GM12878 (cell line): ENCODE measurements around the gene KDM2A. TPM values are rescaled to one million over a fixed set of nuclear protein-coding genes. Genes with fewer than 3 reads are reported as not detected.
A peak's percentile ranks its signal among the peaks of the same experiment; 100 is the strongest.

Experiments used
- ATAC-seq: fragments of 200-7000 bp; cut with Tn5 transposase; 3 replicates; pipeline ENCODE4 v1.9.1; 2020; ENCODE audit warnings: mild to moderate bottlenecking, moderate library complexity
- BruUV-seq: library from RNA; stranded (reverse); fragments of 400-500 nt; replicated peaks from 2 replicates; lab custom pipeline; 2021; lab: Mats Ljungman, UMichigan
- CTCF ChIA-PET: fragments of 300-600 bp; sonication (Branson Sonifier 250); formaldehyde crosslinking; extraction: SDS; loops from one replicate; lab custom pipeline; 2021; ENCODE audit warnings: inconsistent platforms; lab: Yijun Ruan, JAX
- POLR2A ChIA-PET: fragments of 350-600 bp; formaldehyde crosslinking; extraction: SDS; loops from one replicate; lab custom pipeline; 2021; ENCODE audit warnings: inconsistent platforms; lab: Charles Lee
- RAD21 ChIA-PET: fragments of 300-600 bp; sonication (Branson Sonifier 250); formaldehyde crosslinking; loops from one replicate; lab custom pipeline; 2023; ENCODE audit warnings: antibody characterized with exemption; ENCODE audit not compliant: unreplicated experiment; lab: Charles Lee
- SMC1A ChIA-PET: fragments of 300-600 bp; sonication (Branson Sonifier 250); formaldehyde crosslinking; loops from one replicate; lab custom pipeline; 2023; ENCODE audit not compliant: unreplicated experiment, uncharacterized antibody; lab: Charles Lee
- DNase-seq: peaks from one replicate; pipeline ENCODE4 v3.0.0-alpha.2; 2011; ENCODE audit warnings: low read depth, low spot score
- FAIRE-seq: peaks from 3 replicates; lab custom pipeline; 2011; peaks lifted over from hg19 to GRCh38; lab: Jason Lieb, UNC
- H2AFZ ChIP-seq: 2 replicates; pipeline ENCODE4 v1.6.0; 2011; ENCODE audit warnings: low read depth, low read length, control low read depth; ENCODE audit not compliant: control insufficient read depth
- H3K27ac ChIP-seq: 2 replicates; pipeline ENCODE4 v1.5.1; 2011; ENCODE audit warnings: control low read depth; ENCODE audit not compliant: control insufficient read depth, insufficient read depth
- H3K27me3 ChIP-seq, 2 experiments: replicated peaks in 1 of 2; 2 replicates each; pipeline versions ENCODE4 v1.6.0 to v1.6.1; 2011; ENCODE audit warnings: low read length in 1 of 2; ENCODE audit not compliant: control insufficient read depth in 2 of 2, insufficient read depth in 2 of 2
- H3K36me3 ChIP-seq, 2 experiments: 2 replicates each; pipeline ENCODE4 v1.5.1; 2011; ENCODE audit warnings: low read length in 1 of 2; ENCODE audit not compliant: control insufficient read depth in 2 of 2, insufficient read depth in 2 of 2
- H3K4me1 ChIP-seq: 2 replicates; pipeline ENCODE4 v1.6.1; 2011; ENCODE audit warnings: mild to moderate bottlenecking, low read length, moderate library complexity, mixed read lengths; ENCODE audit not compliant: control insufficient read depth, insufficient read depth
- H3K4me2 ChIP-seq: 2 replicates; pipeline ENCODE4 v1.6.0; 2011; ENCODE audit warnings: control low read depth; ENCODE audit not compliant: control insufficient read depth, insufficient read depth
- H3K4me3 ChIP-seq: fragments of 200-600 bp; sonication (generic); 2 replicates; pipeline ENCODE4 v1.5.1; 2016
- H3K79me2 ChIP-seq: 2 replicates; pipeline ENCODE4 v1.6.0; 2011; ENCODE audit warnings: low read length; ENCODE audit not compliant: control insufficient read depth, insufficient read depth
- H3K9ac ChIP-seq: 2 replicates; pipeline ENCODE4 v1.8.0; 2011; ENCODE audit warnings: low read length, control low read depth, mixed read lengths; ENCODE audit not compliant: control insufficient read depth, insufficient read depth
- H3K9me3 ChIP-seq: replicated peaks from 3 replicates; pipeline ENCODE4 v1.5.1; 2011; ENCODE audit warnings: mild to moderate bottlenecking, low read length; ENCODE audit not compliant: control insufficient read depth, insufficient read depth
- H4K20me1 ChIP-seq: 2 replicates; pipeline ENCODE4 v1.6.0; 2011; ENCODE audit not compliant: control insufficient read depth, insufficient read depth
- ATF7 ChIP-seq: fragments of 450-650 bp; IDR thresholded peaks from 2 replicates; pipeline ENCODE4 v1.6.1; 2016; ENCODE audit warnings: low read depth, mild to moderate bottlenecking
- BCL11A ChIP-seq: IDR thresholded peaks from 2 replicates; pipeline ENCODE4 v1.6.1; 2011; ENCODE audit warnings: low read depth, low read length
- BHLHE40 ChIP-seq, 2 experiments: fragments of 450-650 bp in 1 of 2; IDR thresholded peaks; 2 replicates each; pipeline ENCODE4 v1.6.1; 2011 to 2017; ENCODE audit warnings: low read depth in 2 of 2, borderline replicate concordance in 1 of 2, improper control_type of control experiment in 1 of 2, low read length in 1 of 2, mild to moderate bottlenecking in 1 of 2
- E2F4 ChIP-seq: IDR thresholded peaks from 2 replicates; pipeline ENCODE4 v1.6.1; 2012; ENCODE audit warnings: low read depth, low read length, improper control_type of control experiment
- E2F8 ChIP-seq: fragments of 450-650 bp; IDR thresholded peaks from 2 replicates; pipeline ENCODE4 v1.6.1; 2018; ENCODE audit warnings: mild to moderate bottlenecking, low read depth, moderate library complexity; ENCODE audit not compliant: partially characterized antibody
- GABPA ChIP-seq: IDR thresholded peaks from 2 replicates; pipeline ENCODE4 v1.6.1; 2014; ENCODE audit warnings: antibody characterized with exemption, low read depth, mild to moderate bottlenecking, inconsistent platforms
- IKZF2 ChIP-seq, 2 experiments: fragments of 450-650 bp; IDR thresholded peaks; 2 replicates each; pipeline ENCODE4 v1.6.1; 2017; ENCODE audit warnings: mild to moderate bottlenecking in 2 of 2, moderate library complexity in 2 of 2
- JUNB ChIP-seq: IDR thresholded peaks from 2 replicates; pipeline ENCODE4 v1.6.1; 2016; ENCODE audit warnings: antibody characterized with exemption, mild to moderate bottlenecking
- MXI1 ChIP-seq: fragments of 150-350 bp; IDR thresholded peaks from 2 replicates; pipeline ENCODE4 v1.6.1; 2011; ENCODE audit warnings: low read depth, mild to moderate bottlenecking, inconsistent platforms, low read length, improper control_type of control experiment
- NKRF ChIP-seq: fragments of 450-650 bp; conservative IDR thresholded peaks from 2 replicates; pipeline ENCODE4 v1.6.1; 2017; ENCODE audit warnings: mild to moderate bottlenecking, moderate library complexity
- NR2C2 ChIP-seq: IDR thresholded peaks from 2 replicates; pipeline ENCODE4 v1.6.1; 2011; ENCODE audit warnings: borderline replicate concordance, low read depth; ENCODE audit not compliant: control insufficient read depth, insufficient read length
- POLR2AphosphoS5 ChIP-seq: IDR thresholded peaks from 2 replicates; pipeline ENCODE4 v1.6.1; 2011; ENCODE audit warnings: mild to moderate bottlenecking, low read length, inconsistent platforms
- SUZ12 ChIP-seq: fragments of 200-600 bp; sonication (generic); IDR thresholded peaks from one replicate; pipeline ENCODE4 v1.6.1; 2018; ENCODE audit warnings: antibody characterized with exemption, mild to moderate bottlenecking; ENCODE audit not compliant: unreplicated experiment
- TCF3 ChIP-seq: IDR thresholded peaks from 2 replicates; pipeline ENCODE4 v1.6.1; 2012; ENCODE audit warnings: low read depth, mild to moderate bottlenecking, low read length, borderline replicate concordance; ENCODE audit not compliant: insufficient read depth
- WRNIP1 ChIP-seq: IDR thresholded peaks from 2 replicates; pipeline ENCODE4 v1.6.1; 2011; ENCODE audit warnings: low read depth, low read length, improper control_type of control experiment, borderline replicate concordance
- ZNF217 ChIP-seq: fragments of 450-650 bp; IDR thresholded peaks from 2 replicates; pipeline ENCODE4 v1.6.1; 2017; ENCODE audit warnings: antibody characterized with exemption, mild to moderate bottlenecking
- WGBS: methylation state at CpG from one replicate; pipeline ENCODE4 v1.1.6; 2016; ENCODE audit warnings: low lambda C conversion rate; ENCODE audit not compliant: insufficient replicate concordance, insufficient coverage; ENCODE audit errors: missing lambda C conversion rate; 5-methylcytosine and 5-hydroxymethylcytosine counted together
- in situ Hi-C: fragments of 300-500 bp; cut with MboI; formaldehyde crosslinking; loops from 9 replicates; pipeline ENCODE4 v1.14.3; 2018; ENCODE audit warnings: mixed read lengths
- intact Hi-C: fragments of 100-400 bp; cut with micrococcal nuclease; formaldehyde crosslinking; loops from one replicate; pipeline ENCODE4 v1.14.2; 2022; ENCODE audit not compliant: unreplicated experiment
- polyA plus RNA-seq, 11 experiments: library from polyadenylated mRNA; depleted of rRNA in 4 of 11; unstranded in 6 of 11; stranded (reverse) in 5 of 11; fragments of >200 nt; fragmentation: Nextera tagmentation in 4 of 11; fragmentation: Illumina TruSeq in 1 of 11; extraction: Ambion mirVana in 4 of 11; extraction: Trizol in 1 of 11; gene quantifications; 1 replicate in 1 of 11; 2 replicates in 10 of 11; pipeline versions ENCODE4 v1.2.1 to v1.2.3, GENCODE V29; 2011 to 2016; ENCODE audit warnings: inconsistent platforms in 2 of 11, missing spikeins in 2 of 11, low read depth in 1 of 11
- total RNA-seq, 4 experiments: library from RNA; depleted of rRNA in 3 of 4; stranded (reverse); fragments of >200 nt in 3 of 4; fragmentation: Illumina TruSeq in 1 of 4; extraction: Trizol in 1 of 4; gene quantifications; 2 replicates each; pipeline versions ENCODE4 v1.2.1 to v1.2.3, GENCODE V29; 2013 to 2021

The KDM2A gene
- total and polyA plus RNA-seq, 10 of the 15 experiments (the other 5 are each of a cell fraction or from before 2014, with no cell fraction given), result 10.5 to 69.3 (median 41.6) TPM

GRCh38 chr11:67240576-67241389 lies 121.7 kb downstream of the KDM2A start:
- peaks cover 59% of the 10 kb centered on the region for H3K79me2 ChIP-seq
- FAIRE-seq, result peak; percentile 90
- CTCF ChIA-PET, result interaction anchor here (1.3 to 3.6 kb wide), 7 partner anchors 22 to 164 kb away, joined by 3 to 30 read pairs (median 5); no protein-coding TSS in a partner anchor
- peak; percentile 19; the same call in 1 of the 2 replicates for TF ChIP-seq TCF3
- TF ChIP-seq BHLHE40 (IDR thresholded peaks at IDR 0.05; ENCODE audit: borderline replicate concordance in 1 of 2, low read depth in 2 of 2, low read length in 1 of 2), result peak; percentile 36 to 38; a peak in 1 of 4 replicates
- no peak for TF ChIP-seq SUZ12
- TF ChIP-seq JUNB, result no peak
- no peak; the same call in 1 of the 2 replicates for TF ChIP-seq WRNIP1
- TF ChIP-seq BCL11A, result peak; percentile 43; the same call in 1 of the 2 replicates
- no peak for TF ChIP-seq E2F4
- 0 out of 2 replicates have a peak, but pooled peaks have one; percentile 22 for TF ChIP-seq GABPA
- peak; percentile 83; the same call in 1 of the 2 replicates for TF ChIP-seq NKRF
- peak; percentile 78 for TF ChIP-seq POLR2AphosphoS5
- peak; percentile 37; the same call in 1 of the 2 replicates for TF ChIP-seq ATF7
- no peak for TF ChIP-seq ZNF217
- peak; percentile 62 for TF ChIP-seq E2F8
- TF ChIP-seq NR2C2, result no peak
- TF ChIP-seq IKZF2 (IDR thresholded peaks at IDR 0.05), result peak; percentile 32 to 62
- peak; percentile 97 for TF ChIP-seq MXI1

More at GRCh38 chr11:67240576-67241389, 121.7 kb downstream of the KDM2A start:
- TSS peak; percentile 95 for BruUV-seq
- SMC1A ChIA-PET, result interaction anchor here (0.8 to 1.7 kb wide), 8 partner anchors 22 to 197 kb away, joined by 3 to 13 read pairs (median 4); partner anchors contain the start of gene PTPRCAP
- in situ Hi-C loops (no loop called here), intact Hi-C loops (loop anchor here (10.0 kb wide), 1 partner anchor 156 kb away; no protein-coding TSS in a partner anchor)
- H3K27me3 ChIP-seq, result no peaks in the 10 kb centered on the region
- H3K9me3 ChIP-seq, result no peaks in the 10 kb centered on the region
- H3K4me2 ChIP-seq, result peak overlapping the region; percentile 73
- ATAC-seq (peak; percentile 71), DNase-seq (peak; percentile 76)
- RAD21 ChIA-PET, result interaction anchor here (0.8 to 2.5 kb wide), 12 partner anchors 20 to 161 kb away, joined by 3 to 8 read pairs (median 4); partner anchors contain the start of genes POLD4 and RAD9A
- WGBS, result 0% methylated on average over 16 of the region's 16 CpGs
- peak overlapping the region; percentile 90 for H3K27ac ChIP-seq
- no peak overlapping the region for H2AFZ ChIP-seq
- POLR2A ChIA-PET, result interaction anchor here (0.7 to 2.6 kb wide), 13 partner anchors 13 to 161 kb away, joined by 3 to 13 read pairs (median 4); partner anchors contain the start of genes ANKRD13D, KDM2A, POLD4 and PPP1CA
- H4K20me1 ChIP-seq, result peaks cover 4% of the 10 kb centered on the region; the same call in 1 of the 2 replicates
- peaks cover 17% of the 10 kb centered on the region for H3K4me1 ChIP-seq
- H3K4me3 ChIP-seq, result peak overlapping the region; percentile 89
- peaks cover 6 to 27% of the 10 kb centered on the region in 2 experiments for H3K36me3 ChIP-seq
- peak overlapping the region; percentile 80 for H3K9ac ChIP-seq
